Gastrocnemius medialis (tissue), 4 donors: ENCODE measurements around the gene HMCN1.

Experiments used
- CTCF ChIP-seq, 5 experiments: fragments of 450-650 bp in 3 of 5; fragments of 200-600 bp in 2 of 5; sonication (generic) in 2 of 5; IDR thresholded peaks in 4 of 5; conservative IDR thresholded peaks in 1 of 5; 1 replicate in 4 of 5; 2 replicates in 1 of 5; pipeline ENCODE4 v1.5.1; 2016 to 2019; ENCODE audit warnings: antibody characterized with exemption in 5 of 5, mild to moderate bottlenecking in 3 of 5, moderate library complexity in 3 of 5
- POLR2A ChIP-seq, 2 donors: fragments of 450-650 bp; IDR thresholded peaks; one replicate each; pipeline ENCODE4 v1.6.1; 2017; ENCODE audit warnings: antibody characterized with exemption in 2 of 2, mild to moderate bottlenecking in 2 of 2, moderate library complexity in 2 of 2

- TF ChIP-seq CTCF (IDR thresholded peaks at IDR 0.05 in 4 of 5, conservative IDR thresholded peaks at IDR 0.05 in 1 of 5) (no peak), POLR2A (IDR thresholded peaks at IDR 0.05) (no peak)
These were observed 201.2 kb downstream of the HMCN1 start for GRCh38 chr1:185935360-185935759.
